IMR-90 (cell line): ENCODE measurements around the gene VPS37C. TPM values are rescaled to one million over a fixed set of nuclear protein-coding genes. Genes with fewer than 3 reads are reported as not detected.

Source experiments
- ATAC-seq: fragments of 200-7000 bp; cut with Tn5 transposase; 2 replicates; pipeline ENCODE4 v1.9.1; 2020; ENCODE audit warnings: low read depth, mild to moderate bottlenecking, moderate library complexity
- BruUV-seq: library from RNA; stranded (reverse); fragments of 400-500 nt; replicated peaks from 2 replicates; lab custom pipeline; 2021; lab: Mats Ljungman, UMichigan
- CTCF ChIA-PET: fragments of 300-600 bp; formaldehyde crosslinking; extraction: SDS; loops from one replicate; lab custom pipeline; 2021; ENCODE audit warnings: antibody characterized with exemption; lab: Yijun Ruan, JAX
- POLR2A ChIA-PET: fragments of 300-600 bp; sonication (Branson Sonifier 250); formaldehyde crosslinking; loops from one replicate; lab custom pipeline; 2022; ENCODE audit warnings: antibody characterized with exemption; ENCODE audit not compliant: unreplicated experiment; lab: Charles Lee
- DNase-seq: peaks from one replicate; pipeline ENCODE4 v3.0.0; 2013
- H2AFZ ChIP-seq: replicated peaks from 2 replicates; pipeline ENCODE3; 2013; ENCODE audit warnings: low read length, mild to moderate bottlenecking; ENCODE audit not compliant: poor library complexity
- H2AK5ac ChIP-seq: 2 replicates; pipeline ENCODE4 v1.6.1; 2013; ENCODE audit warnings: low read depth, low read length, inconsistent platforms
- H2AK9ac ChIP-seq: replicated peaks from 2 replicates; pipeline ENCODE3; 2013; ENCODE audit warnings: mild to moderate bottlenecking, low read depth, low read length, moderate library complexity; ENCODE audit not compliant: poor library complexity
- H2BK120ac ChIP-seq: 2 replicates; pipeline ENCODE4 v1.6.1; 2013; ENCODE audit warnings: low read depth, low read length, inconsistent platforms
- H2BK15ac ChIP-seq: 3 replicates; pipeline ENCODE4 v1.6.1; 2013; ENCODE audit warnings: low read depth, low read length, inconsistent platforms
- H2BK20ac ChIP-seq: 2 replicates; pipeline ENCODE4 v1.6.1; 2013; ENCODE audit warnings: low read depth, mild to moderate bottlenecking, inconsistent platforms, low read length, moderate library complexity
- H2BK5ac ChIP-seq: 2 replicates; pipeline ENCODE4 v1.6.1; 2013; ENCODE audit warnings: mild to moderate bottlenecking, low read depth, low read length, inconsistent platforms; ENCODE audit not compliant: poor library complexity, severe bottlenecking
- H3K14ac ChIP-seq: replicated peaks from 2 replicates; pipeline ENCODE4 v1.6.1; 2013; ENCODE audit warnings: low read depth, low read length, inconsistent platforms
- H3K18ac ChIP-seq: 2 replicates; pipeline ENCODE4 v1.6.1; 2013; ENCODE audit warnings: low read depth, low read length, control low read depth
- H3K23ac ChIP-seq: 2 replicates; pipeline ENCODE4 v1.6.1; 2013; ENCODE audit warnings: low read depth, low read length, inconsistent platforms
- H3K27ac ChIP-seq: 2 replicates; pipeline ENCODE4 v1.5.1; 2013; ENCODE audit warnings: mild to moderate bottlenecking, control low read depth, low read length; ENCODE audit not compliant: insufficient read depth
- H3K27me3 ChIP-seq: 2 replicates; pipeline ENCODE4 v1.6.1; 2013; ENCODE audit warnings: low read length; ENCODE audit not compliant: control insufficient read depth, insufficient read depth
- H3K36me3 ChIP-seq: 2 replicates; pipeline ENCODE4 v1.6.1; 2013; ENCODE audit warnings: low read length, mixed read lengths; ENCODE audit not compliant: control insufficient read depth, insufficient read depth
- H3K4ac ChIP-seq: 2 replicates; pipeline ENCODE4 v1.6.1; 2013; ENCODE audit warnings: low read depth, low read length, inconsistent platforms
- H3K4me1 ChIP-seq: 2 replicates; pipeline ENCODE4 v1.6.1; 2013; ENCODE audit warnings: low read length, mixed read lengths; ENCODE audit not compliant: control insufficient read depth, insufficient read depth
- H3K4me2 ChIP-seq: 2 replicates; pipeline ENCODE4 v1.6.1; 2013; ENCODE audit warnings: low read depth, mild to moderate bottlenecking, control low read depth, low read length, moderate library complexity
- H3K4me3 ChIP-seq: 2 replicates; pipeline ENCODE4 v1.5.1; 2013; ENCODE audit warnings: low read depth, mild to moderate bottlenecking, control low read depth, low read length, moderate library complexity; ENCODE audit not compliant: insufficient read depth
- H3K56ac ChIP-seq: 2 replicates; pipeline ENCODE4 v1.6.1; 2013; ENCODE audit warnings: low read length, inconsistent platforms; ENCODE audit not compliant: insufficient read depth; ENCODE audit errors: extremely low read depth
- H3K79me1 ChIP-seq, 2 experiments: 2 replicates each; pipeline ENCODE4 v1.6.1; 2013; ENCODE audit warnings: low read length in 2 of 2, inconsistent platforms in 1 of 2, low read depth in 1 of 2
- H3K9ac ChIP-seq: 2 replicates; pipeline ENCODE4 v1.6.1; 2013; ENCODE audit warnings: low read depth, low read length, control low read depth
- H3K9me1 ChIP-seq: 2 replicates; pipeline ENCODE4 v1.6.1; 2013; ENCODE audit warnings: low read length, inconsistent platforms; ENCODE audit not compliant: insufficient read depth
- H3K9me3 ChIP-seq: 2 replicates; pipeline ENCODE4 v1.6.1; 2013; ENCODE audit warnings: low read length; ENCODE audit not compliant: control insufficient read depth, insufficient read depth
- H4K20me1 ChIP-seq: 2 replicates; pipeline ENCODE4 v1.6.1; 2013; ENCODE audit warnings: low read length, inconsistent platforms; ENCODE audit not compliant: insufficient read depth
- H4K5ac ChIP-seq: 2 replicates; pipeline ENCODE4 v1.6.1; 2013; ENCODE audit warnings: mild to moderate bottlenecking, low read depth, low read length, control low read depth
- H4K8ac ChIP-seq, 2 experiments: 2 replicates each; pipeline ENCODE4 v1.6.1; 2013; ENCODE audit warnings: low read depth in 2 of 2, low read length in 2 of 2, control low read depth in 1 of 2, inconsistent platforms in 1 of 2
- H4K91ac ChIP-seq: 2 replicates; pipeline ENCODE4 v1.6.1; 2013; ENCODE audit warnings: low read depth, low read length, inconsistent platforms; ENCODE audit not compliant: insufficient read depth
- BHLHE40 ChIP-seq: fragments of 150-350 bp; IDR thresholded peaks from 2 replicates; pipeline ENCODE4 v1.6.1; 2016; ENCODE audit warnings: mild to moderate bottlenecking, low read depth, low read length
- CEBPB ChIP-seq: IDR thresholded peaks from 2 replicates; pipeline ENCODE4 v1.6.1; 2012; ENCODE audit warnings: low read depth, low read length, improper control_type of control experiment
- CHD1 ChIP-seq: IDR thresholded peaks from 2 replicates; pipeline ENCODE4 v1.6.1; 2012; ENCODE audit warnings: low read depth, low read length, improper control_type of control experiment
- ELK1 ChIP-seq: fragments of 150-350 bp; IDR thresholded peaks from 2 replicates; pipeline ENCODE4 v1.6.1; 2016; ENCODE audit warnings: low read depth, mild to moderate bottlenecking, low read length, moderate library complexity, borderline replicate concordance
- FOS ChIP-seq: fragments of 150-350 bp; IDR thresholded peaks from 2 replicates; pipeline ENCODE4 v1.6.1; 2016; ENCODE audit warnings: low read depth, low read length
- MAFK ChIP-seq: IDR thresholded peaks from 2 replicates; pipeline ENCODE4 v1.6.1; 2012; ENCODE audit warnings: low read depth, low read length, improper control_type of control experiment
- MXI1 ChIP-seq: IDR thresholded peaks from 2 replicates; pipeline ENCODE4 v1.6.1; 2012; ENCODE audit warnings: low read depth, mild to moderate bottlenecking, low read length, moderate library complexity, borderline replicate concordance
- NFE2L2 ChIP-seq: fragments of 150-350 bp; IDR thresholded peaks from 2 replicates; pipeline ENCODE4 v1.6.1; 2016; ENCODE audit warnings: low read depth, mild to moderate bottlenecking, low read length
- POLR2A ChIP-seq: IDR thresholded peaks from 2 replicates; pipeline ENCODE4 v1.6.1; 2012; ENCODE audit warnings: mild to moderate bottlenecking, low read depth, low read length
- RAD21 ChIP-seq: IDR thresholded peaks from 2 replicates; pipeline ENCODE4 v1.6.1; 2012; ENCODE audit warnings: low read length, improper control_type of control experiment
- RCOR1 ChIP-seq: IDR thresholded peaks from 2 replicates; pipeline ENCODE4 v1.6.1; 2012; ENCODE audit warnings: mild to moderate bottlenecking, low read length, improper control_type of control experiment; ENCODE audit not compliant: insufficient replicate concordance
- RFX5 ChIP-seq: IDR thresholded peaks from 2 replicates; pipeline ENCODE4 v1.8.0; 2012; ENCODE audit warnings: low read depth, mild to moderate bottlenecking, low read length, moderate library complexity
- SMC3 ChIP-seq: fragments of 150-350 bp; IDR thresholded peaks from 2 replicates; pipeline ENCODE4 v1.6.1; 2016; ENCODE audit warnings: low read depth, mild to moderate bottlenecking, antibody characterized with exemption, low read length, moderate library complexity
- USF2 ChIP-seq: fragments of 150-350 bp; IDR thresholded peaks from 2 replicates; pipeline ENCODE4 v1.6.1; 2017; ENCODE audit warnings: mild to moderate bottlenecking, antibody characterized with exemption, low read length, low read depth
- WGBS, 2 experiments: methylation state at CpG; one replicate each; pipeline versions ENCODE4 v1.1.5 to v1.1.7; 2013; ENCODE audit warnings: missing lambda C conversion rate in 2 of 2; ENCODE audit not compliant: insufficient read length in 1 of 2; ENCODE audit errors: extremely low coverage in 2 of 2; 5-methylcytosine and 5-hydroxymethylcytosine counted together
- dilution Hi-C: fragments of 300-500 bp; cut with HindIII; formaldehyde crosslinking; loops from one replicate; pipeline ENCODE4 v1.14.3; 2018; ENCODE audit warnings: low sequenced_read_pairs; ENCODE audit not compliant: unreplicated experiment
- in situ Hi-C: fragments of 300-500 bp; cut with MboI; formaldehyde crosslinking; loops from 3 replicates; pipeline ENCODE4 v1.14.3; 2019; ENCODE audit warnings: low sequenced_read_pairs, inconsistent platforms, mixed read lengths
- intact Hi-C: fragments of 100-400 bp; cut with micrococcal nuclease; formaldehyde crosslinking; loops from 2 replicates; pipeline ENCODE4 v1.10.0; 2022
- polyA plus RNA-seq, 3 experiments: library from polyadenylated mRNA; depleted of rRNA; stranded (reverse); fragments of >200 nt; gene quantifications; 2 replicates each; pipeline ENCODE4 v1.2.3, GENCODE V29; 2012; ENCODE audit warnings: low replicate concordance in 1 of 3
- total RNA-seq: library from RNA; depleted of rRNA; stranded (reverse); fragments of >200 nt; gene quantifications from 2 replicates; pipeline ENCODE4 v1.2.3, GENCODE V29; 2012
- TF ChIP-seq, protein P1 (sequence below): conservative IDR thresholded peaks from 2 replicates; pipeline ENCODE4 v1.5.1; 2012; ENCODE audit warnings: mild to moderate bottlenecking, low read depth, low read length, improper control_type of control experiment

VPS37C gene
- total and polyA plus RNA-seq, 2 of the 4 experiments (the other 2 are of a cell fraction) = 3.2 to 13.2 TPM

DNA sequence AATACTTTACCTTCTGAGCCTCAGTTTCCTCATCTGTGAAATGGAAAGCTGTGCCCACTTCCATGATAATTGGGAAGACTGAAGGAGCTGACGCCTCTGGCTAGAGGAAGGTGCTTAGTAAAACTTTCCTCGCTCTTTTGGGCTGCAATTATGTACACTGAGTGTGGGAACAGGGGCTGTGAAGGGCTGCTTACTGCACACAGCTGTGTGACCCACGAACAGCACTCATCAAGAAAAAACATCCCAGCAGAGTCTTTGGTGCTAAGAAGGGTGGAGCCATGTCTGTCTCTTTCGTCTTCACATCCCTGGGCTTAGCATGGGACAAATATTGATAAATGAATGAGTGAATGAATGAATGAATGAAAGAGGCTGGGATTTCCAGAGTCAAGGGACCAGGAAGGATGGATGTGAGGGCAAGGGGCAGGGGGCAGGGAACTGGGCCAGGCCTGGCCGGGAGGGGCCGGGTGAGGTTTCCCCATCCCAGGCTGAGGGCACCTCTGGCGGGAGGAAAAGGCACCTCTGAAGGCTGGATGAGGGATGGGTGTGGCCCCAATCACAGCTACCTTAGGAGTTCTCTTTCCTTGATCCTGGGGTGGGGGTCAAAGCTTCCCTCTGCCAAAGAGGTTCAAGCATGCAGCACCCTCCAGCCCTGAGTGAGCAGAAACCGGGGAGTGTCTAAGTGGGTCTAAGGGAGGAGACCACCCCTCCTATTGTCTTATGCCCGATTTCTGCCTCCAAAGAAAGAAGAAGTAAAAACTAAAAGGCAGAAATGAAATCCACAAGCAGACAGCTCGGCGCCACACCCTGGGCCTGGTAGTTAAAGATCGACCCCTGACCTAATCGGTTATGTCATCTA is 68.1 kb downstream of the VPS37C start:
- H3K14ac ChIP-seq = no peak overlapping the region
- no peak overlapping the region for H4K91ac ChIP-seq
- no peak overlapping the region for H3K9ac ChIP-seq
- no peak overlapping the region for H3K27ac ChIP-seq
- ChIA-PET CTCF (no interaction called here), POLR2A (no interaction called here)
- in situ Hi-C loops (no loop called here), intact Hi-C loops (no loop called here), dilution Hi-C loops (no loop called here)
- no peak overlapping the region for H3K4me2 ChIP-seq
- no peaks in the 10 kb centered on the region for H3K36me3 ChIP-seq
- H2BK120ac ChIP-seq = no peak overlapping the region
- no peak for DNase-seq
- no peak overlapping the region for H4K5ac ChIP-seq
- TF ChIP-seq BHLHE40 = no peak
- no peak for TF ChIP-seq RFX5
- TF ChIP-seq MXI1 = no peak
- TF ChIP-seq RAD21 = no peak
- no peak for TF ChIP-seq POLR2A
- TF ChIP-seq CEBPB = no peak
- no peak for TF ChIP-seq MAFK
- no peak for TF ChIP-seq ELK1
- no peak for TF ChIP-seq USF2
- no peak for TF ChIP-seq NFE2L2
- no peak for TF ChIP-seq SMC3
- no peak for TF ChIP-seq FOS
- no peak for TF ChIP-seq CHD1
- TF ChIP-seq, protein P1, sequence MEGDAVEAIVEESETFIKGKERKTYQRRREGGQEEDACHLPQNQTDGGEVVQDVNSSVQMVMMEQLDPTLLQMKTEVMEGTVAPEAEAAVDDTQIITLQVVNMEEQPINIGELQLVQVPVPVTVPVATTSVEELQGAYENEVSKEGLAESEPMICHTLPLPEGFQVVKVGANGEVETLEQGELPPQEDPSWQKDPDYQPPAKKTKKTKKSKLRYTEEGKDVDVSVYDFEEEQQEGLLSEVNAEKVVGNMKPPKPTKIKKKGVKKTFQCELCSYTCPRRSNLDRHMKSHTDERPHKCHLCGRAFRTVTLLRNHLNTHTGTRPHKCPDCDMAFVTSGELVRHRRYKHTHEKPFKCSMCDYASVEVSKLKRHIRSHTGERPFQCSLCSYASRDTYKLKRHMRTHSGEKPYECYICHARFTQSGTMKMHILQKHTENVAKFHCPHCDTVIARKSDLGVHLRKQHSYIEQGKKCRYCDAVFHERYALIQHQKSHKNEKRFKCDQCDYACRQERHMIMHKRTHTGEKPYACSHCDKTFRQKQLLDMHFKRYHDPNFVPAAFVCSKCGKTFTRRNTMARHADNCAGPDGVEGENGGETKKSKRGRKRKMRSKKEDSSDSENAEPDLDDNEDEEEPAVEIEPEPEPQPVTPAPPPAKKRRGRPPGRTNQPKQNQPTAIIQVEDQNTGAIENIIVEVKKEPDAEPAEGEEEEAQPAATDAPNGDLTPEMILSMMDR = no peak
- TF ChIP-seq RCOR1 = no peak
- H3K4me1 ChIP-seq = no peaks in the 10 kb centered on the region
- no TSS peak for BruUV-seq
- peaks cover 8% of the 10 kb centered on the region for H3K27me3 ChIP-seq
- no peaks in the 10 kb centered on the region for H3K9me1 ChIP-seq
- no peak overlapping the region for H4K8ac ChIP-seq
- no peak overlapping the region for H3K18ac ChIP-seq
- H3K23ac ChIP-seq = no peak overlapping the region
- no peak overlapping the region for H2BK15ac ChIP-seq
- no peak overlapping the region for H3K56ac ChIP-seq
- H2AK9ac ChIP-seq = no peak overlapping the region
- no peaks in the 10 kb centered on the region for H3K9me3 ChIP-seq
- no peak overlapping the region for H2AK5ac ChIP-seq
- H4K20me1 ChIP-seq = no peaks in the 10 kb centered on the region
- no peak overlapping the region for H2BK5ac ChIP-seq
- H3K4me3 ChIP-seq = no peak overlapping the region
- 80% methylated on average over 1 of the region's 13 CpGs; no CpG with 5 or more reads in 1 of the 2 experiments for WGBS, 2 experiments
- no peak overlapping the region for H2AFZ ChIP-seq
- H3K4ac ChIP-seq = no peak overlapping the region
- H2BK20ac ChIP-seq = no peak overlapping the region
- no peak for ATAC-seq
- H3K79me1 ChIP-seq = no peaks in the 10 kb centered on the region
